Mesendoderm (in vitro differentiated cells): Measurements from ENCODE around the gene DMAC1.
A peak's percentile ranks its signal among the peaks of the same experiment; 100 is the strongest.

Experiments used
- DNase-seq: peaks from one replicate; pipeline ENCODE4 v3.0.0; 2013
- H2AK5ac ChIP-seq: 2 replicates; pipeline ENCODE4 v1.6.1; 2013; ENCODE audit warnings: low read length, inconsistent platforms
- H2BK120ac ChIP-seq: 2 replicates; pipeline ENCODE4 v1.6.1; 2013; ENCODE audit warnings: low read depth, mild to moderate bottlenecking, low read length, moderate library complexity, mixed read lengths
- H2BK15ac ChIP-seq: replicated peaks from 2 replicates; pipeline ENCODE4 v1.6.1; 2013; ENCODE audit warnings: low read depth, mild to moderate bottlenecking, moderate library complexity
- H2BK5ac ChIP-seq: 2 replicates; pipeline ENCODE4 v1.6.1; 2013; ENCODE audit warnings: low read length, inconsistent platforms
- H3K18ac ChIP-seq: 2 replicates; pipeline ENCODE4 v1.6.1; 2013; ENCODE audit warnings: mild to moderate bottlenecking, low read length, mixed read lengths
- H3K23ac ChIP-seq: one replicate; pipeline ENCODE4 v1.6.1; 2013; ENCODE audit warnings: low read length
- H3K27ac ChIP-seq: 2 replicates; pipeline ENCODE4 v1.5.1; 2013; ENCODE audit warnings: low read depth, mild to moderate bottlenecking, inconsistent platforms, low read length, moderate library complexity
- H3K27me3 ChIP-seq: 2 replicates; pipeline ENCODE4 v1.6.1; 2013; ENCODE audit warnings: low read length, control low read depth, mild to moderate bottlenecking, inconsistent platforms; ENCODE audit not compliant: insufficient read depth, poor library complexity
- H3K36me3 ChIP-seq: 2 replicates; pipeline ENCODE4 v1.6.1; 2013; ENCODE audit warnings: low read length, inconsistent platforms; ENCODE audit not compliant: control insufficient read depth, insufficient read depth
- H3K4ac ChIP-seq: one replicate; pipeline ENCODE4 v1.6.1; 2013; ENCODE audit warnings: low read depth, mild to moderate bottlenecking, low read length, moderate library complexity
- H3K4me1 ChIP-seq: 2 replicates; pipeline ENCODE4 v1.6.1; 2013; ENCODE audit warnings: low read depth, low read length, inconsistent platforms; ENCODE audit not compliant: control insufficient read depth
- H3K4me2 ChIP-seq: 2 replicates; pipeline ENCODE4 v1.6.1; 2013; ENCODE audit warnings: low read length
- H3K4me3 ChIP-seq: 2 replicates; pipeline ENCODE4 v1.5.1; 2013; ENCODE audit warnings: mild to moderate bottlenecking, low read length
- H3K56ac ChIP-seq: one replicate; pipeline ENCODE4 v1.6.1; 2013; ENCODE audit warnings: low read length
- H3K79me1 ChIP-seq: 2 replicates; pipeline ENCODE4 v1.6.1; 2013; ENCODE audit warnings: low read length, inconsistent platforms
- H3K79me2 ChIP-seq: 2 replicates; pipeline ENCODE4 v1.6.1; 2013; ENCODE audit warnings: mild to moderate bottlenecking, low read length; ENCODE audit not compliant: control insufficient read depth, insufficient read depth
- H3K9ac ChIP-seq: 2 replicates; pipeline ENCODE4 v1.6.1; 2013; ENCODE audit warnings: low read length, inconsistent platforms
- H4K5ac ChIP-seq: one replicate; pipeline ENCODE4 v1.6.1; 2013; ENCODE audit warnings: low read length
- H4K8ac ChIP-seq: one replicate; pipeline ENCODE4 v1.6.1; 2013; ENCODE audit warnings: low read depth, mild to moderate bottlenecking, control low read depth, low read length, moderate library complexity
- WGBS: extraction: QIAGEN DNeasy Blood & Tissue Kit; methylation state at CpG from one replicate; pipeline ENCODE4 v1.1.7; 2013; ENCODE audit warnings: low lambda C conversion rate, missing lambda C conversion rate; ENCODE audit not compliant: insufficient coverage; ENCODE audit errors: extremely low coverage; 5-methylcytosine and 5-hydroxymethylcytosine counted together

The DMAC1 gene

DNA sequence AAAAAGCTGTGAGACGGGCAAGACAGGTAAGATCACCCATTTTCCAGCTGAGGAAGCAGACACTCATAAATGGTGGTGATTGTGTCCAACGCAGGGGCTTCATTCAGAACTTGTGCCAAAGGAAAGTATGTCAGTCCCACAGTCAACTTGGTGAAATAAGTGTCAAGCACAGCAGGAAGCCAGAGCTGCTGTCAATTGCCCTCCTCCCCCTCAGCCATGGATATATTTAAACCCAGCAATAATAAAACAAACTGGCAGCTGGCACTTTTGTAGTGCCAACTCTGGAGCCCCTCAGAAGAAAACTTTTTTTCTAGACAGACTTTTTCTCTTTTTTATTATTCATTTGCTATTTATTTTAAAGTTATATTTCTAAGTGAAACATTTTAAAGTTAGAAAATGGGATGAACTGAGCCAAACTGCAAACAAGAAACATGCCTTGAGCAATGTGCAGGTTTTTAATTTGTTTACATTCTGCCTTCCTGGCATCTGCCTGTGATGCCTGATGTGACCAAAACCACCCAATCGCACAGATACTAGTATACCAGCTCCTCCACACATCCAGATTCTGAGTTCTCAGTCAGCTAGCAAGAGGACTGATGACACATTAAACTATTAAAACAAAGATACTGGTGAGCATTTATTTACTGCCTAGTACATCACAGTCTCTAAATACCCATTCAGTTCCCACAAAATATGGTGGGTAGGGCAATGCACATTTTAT is 17.0 kb downstream of the DMAC1 start:
- Histone ChIP-seq H4K5ac (no peak overlapping the region), H3K79me1 (no peaks in the 10 kb centered on the region), H2BK120ac (no peak overlapping the region), H4K8ac (no peak overlapping the region), H3K56ac (no peak overlapping the region), H3K79me2 (no peaks in the 10 kb centered on the region), H3K36me3 (peaks cover 2% of the 10 kb centered on the region), H3K27me3 (no peaks in the 10 kb centered on the region), H3K4me1 (no peaks in the 10 kb centered on the region), H3K9ac (no peak overlapping the region), H2BK5ac (no peak overlapping the region), H3K18ac (no peak overlapping the region), H3K4ac (no peak overlapping the region), H3K27ac (no peak overlapping the region), H2AK5ac (no peak overlapping the region), H3K23ac (no peak overlapping the region), H3K4me3 (no peak overlapping the region), H2BK15ac (no peak overlapping the region), H3K4me2 (no peak overlapping the region)
- no peak for DNase-seq
- WGBS = no CpG with 5 or more reads among the region's 3 CpGs

DNA sequence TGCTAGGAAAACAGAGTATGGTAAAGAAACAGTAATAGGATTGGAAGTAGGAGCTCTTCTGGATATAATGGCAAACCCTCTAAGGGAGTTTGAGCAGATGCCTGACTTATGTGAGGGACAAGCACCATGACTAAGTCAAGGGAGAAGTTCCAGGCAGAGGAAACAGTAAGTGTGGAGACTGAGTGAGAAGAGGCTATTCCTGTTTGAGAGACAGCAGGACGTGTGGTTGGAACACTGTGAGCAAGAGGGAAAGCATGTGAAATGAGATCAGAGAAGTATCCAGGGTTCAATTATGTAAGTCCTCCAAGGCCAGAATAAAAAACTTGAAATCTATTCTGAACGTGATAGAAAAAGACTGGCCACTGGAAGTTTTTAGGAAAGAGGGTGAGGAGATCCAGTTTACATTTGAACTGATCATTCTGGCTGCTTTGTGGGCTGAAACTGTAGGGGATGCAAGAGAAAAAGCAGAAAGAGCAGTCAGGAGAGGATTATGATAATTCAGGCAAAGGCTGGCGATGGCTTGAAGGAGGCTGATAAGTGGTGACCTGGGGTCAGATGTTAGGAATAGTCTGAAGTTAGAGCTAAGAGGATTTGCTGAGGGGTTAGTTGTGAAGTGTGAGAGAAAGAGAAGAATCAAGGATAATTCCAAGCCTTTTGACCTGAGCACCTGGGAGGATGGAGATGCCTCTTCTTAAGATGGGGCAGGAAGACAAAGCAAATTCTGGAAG is 19.2 kb downstream of the DMAC1 start:
- H3K27me3 ChIP-seq = no peaks in the 10 kb centered on the region

DNA sequence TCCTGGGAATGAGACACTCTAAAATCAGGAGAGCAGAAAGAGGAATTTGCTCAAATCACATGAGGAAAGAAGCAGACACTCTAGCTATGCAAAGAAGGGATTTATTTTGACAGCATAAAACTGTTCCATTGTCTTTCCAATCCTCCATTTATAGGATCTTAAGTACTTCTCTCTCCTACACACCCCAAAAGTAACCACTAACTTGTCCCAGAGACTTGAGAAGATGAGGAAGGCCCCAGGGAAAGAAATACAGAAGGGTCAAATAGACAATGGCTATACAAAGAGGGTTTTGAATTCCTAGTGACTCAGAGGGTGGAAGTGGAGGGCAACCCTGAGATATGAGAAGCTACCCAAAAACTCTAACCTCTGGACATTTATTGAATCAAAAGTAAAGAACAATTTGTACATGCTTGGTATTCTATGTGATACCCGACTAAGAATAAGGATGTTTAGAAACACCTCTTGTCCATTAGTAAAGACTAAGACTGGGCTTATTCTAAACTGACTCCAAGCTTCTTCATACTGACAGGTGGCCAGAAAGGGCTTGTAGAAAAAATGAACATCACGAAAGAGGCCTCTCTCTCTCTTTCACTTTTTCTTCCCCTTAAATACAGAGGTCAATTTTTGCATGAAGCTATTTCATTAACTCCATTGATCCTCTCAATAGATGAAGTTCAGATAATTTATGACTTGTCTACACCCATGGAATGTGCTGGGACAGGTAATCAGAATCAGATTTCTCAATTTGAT is 20.6 kb downstream of the DMAC1 start:
- H2BK5ac ChIP-seq = no peak overlapping the region
- H3K79me1 ChIP-seq = no peaks in the 10 kb centered on the region
- H3K27me3 ChIP-seq = no peaks in the 10 kb centered on the region
- no peak overlapping the region for H3K4me3 ChIP-seq
- H3K9ac ChIP-seq = no peak overlapping the region
- no peak overlapping the region for H3K23ac ChIP-seq
- H3K79me2 ChIP-seq = no peaks in the 10 kb centered on the region
- H3K56ac ChIP-seq = no peak overlapping the region
- WGBS = no CpG with 5 or more reads among the region's 2 CpGs
- no peak overlapping the region for H4K5ac ChIP-seq
- H3K18ac ChIP-seq = no peak overlapping the region
- H3K4me2 ChIP-seq = no peak overlapping the region
- no peak overlapping the region for H3K27ac ChIP-seq
- H3K36me3 ChIP-seq = no peaks in the 10 kb centered on the region
- H2AK5ac ChIP-seq = no peak overlapping the region
- no peak overlapping the region for H2BK120ac ChIP-seq
- no peaks in the 10 kb centered on the region for H3K4me1 ChIP-seq
- H3K4ac ChIP-seq = no peak overlapping the region
- DNase-seq = no peak
- no peak overlapping the region for H4K8ac ChIP-seq
- no peak overlapping the region for H2BK15ac ChIP-seq

More for the DNA sequence above, 19.2 kb downstream of the DMAC1 start:
- Histone ChIP-seq H3K23ac (no peak overlapping the region), H3K79me1 (no peaks in the 10 kb centered on the region), H3K36me3 (no peaks in the 10 kb centered on the region), H2BK120ac (no peak overlapping the region), H3K4me1 (no peaks in the 10 kb centered on the region), H3K27ac (no peak overlapping the region), H3K4me3 (no peak overlapping the region), H3K79me2 (no peaks in the 10 kb centered on the region), H4K8ac (no peak overlapping the region), H3K56ac (no peak overlapping the region), H3K9ac (no peak overlapping the region), H3K4ac (no peak overlapping the region), H3K18ac (no peak overlapping the region), H2BK5ac (no peak overlapping the region), H3K4me2 (no peak overlapping the region), H2BK15ac (no peak overlapping the region), H4K5ac (no peak overlapping the region), H2AK5ac (no peak overlapping the region)
- peak; percentile 28 for DNase-seq
- WGBS = no CpG with 5 or more reads among the region's 3 CpGs

DNA sequence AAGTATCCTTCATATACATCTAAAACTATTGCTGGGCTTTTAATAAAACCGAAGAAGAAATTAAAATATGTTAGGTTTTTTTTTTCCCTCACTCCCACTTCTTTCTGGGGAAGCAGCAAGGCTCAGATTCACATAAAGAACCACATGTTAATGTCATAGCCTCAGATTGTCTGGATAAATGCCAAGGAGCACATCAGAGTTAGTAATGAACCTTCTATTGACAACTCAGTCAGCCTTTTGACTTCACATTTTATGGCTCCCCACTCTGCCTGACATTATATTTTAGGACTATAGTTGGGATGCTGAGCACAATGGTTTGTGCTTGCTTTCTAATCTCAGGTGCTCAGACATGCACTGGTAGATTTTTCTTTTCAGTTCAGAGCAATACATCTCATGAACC is 21.8 kb downstream of the DMAC1 start:
- Histone ChIP-seq H3K18ac (no peak overlapping the region), H3K4ac (no peak overlapping the region), H2AK5ac (no peak overlapping the region), H2BK5ac (no peak overlapping the region), H3K4me1 (no peaks in the 10 kb centered on the region), H3K36me3 (no peaks in the 10 kb centered on the region), H3K79me2 (no peaks in the 10 kb centered on the region), H2BK120ac (no peak overlapping the region), H3K4me3 (no peak overlapping the region), H2BK15ac (no peak overlapping the region), H3K9ac (no peak overlapping the region), H3K56ac (no peak overlapping the region), H4K8ac (no peak overlapping the region), H3K23ac (no peak overlapping the region), H3K27ac (no peak overlapping the region), H3K4me2 (no peak overlapping the region), H3K79me1 (no peaks in the 10 kb centered on the region), H4K5ac (no peak overlapping the region), H3K27me3 (no peaks in the 10 kb centered on the region)
- no peak for DNase-seq
- no CpG with 5 or more reads among the region's 1 CpG for WGBS

DNA sequence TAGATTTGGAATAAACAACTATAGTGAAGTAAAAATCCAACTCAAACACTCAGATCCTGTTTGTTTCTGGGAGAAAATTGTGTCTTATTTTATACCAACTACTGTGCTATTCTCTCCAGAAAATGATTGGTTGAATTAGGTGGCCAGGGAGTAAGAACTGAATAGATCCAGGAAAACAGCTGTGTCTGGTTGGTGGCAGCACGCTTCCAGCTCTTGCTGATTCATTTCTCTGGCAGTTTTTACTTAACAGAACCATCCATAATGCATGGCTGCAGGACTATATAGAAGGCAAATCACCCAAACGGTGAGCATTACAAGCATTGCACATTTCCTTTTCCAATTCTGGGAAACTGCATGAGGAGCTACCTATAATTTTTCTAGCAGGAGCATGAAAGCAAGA is 29.5 kb downstream of the DMAC1 start:
- no peak overlapping the region for H3K4me3 ChIP-seq
- no peak overlapping the region for H2BK15ac ChIP-seq
- no peak overlapping the region for H2BK5ac ChIP-seq
- no peak overlapping the region for H3K18ac ChIP-seq
- H3K36me3 ChIP-seq = no peaks in the 10 kb centered on the region
- H3K27me3 ChIP-seq = no peaks in the 10 kb centered on the region
- no peak overlapping the region for H3K4ac ChIP-seq
- DNase-seq = no peak
- H3K79me2 ChIP-seq = no peaks in the 10 kb centered on the region
- no CpG with 5 or more reads among the region's 2 CpGs for WGBS
- no peak overlapping the region for H3K56ac ChIP-seq
- no peak overlapping the region for H3K9ac ChIP-seq
- no peak overlapping the region for H3K4me2 ChIP-seq
- H4K8ac ChIP-seq = no peak overlapping the region
- H2BK120ac ChIP-seq = no peak overlapping the region
- H3K79me1 ChIP-seq = no peaks in the 10 kb centered on the region
- no peak overlapping the region for H3K23ac ChIP-seq
- no peaks in the 10 kb centered on the region for H3K4me1 ChIP-seq
- no peak overlapping the region for H2AK5ac ChIP-seq
- H4K5ac ChIP-seq = no peak overlapping the region
- no peak overlapping the region for H3K27ac ChIP-seq
